Renal pelvis (tissue), 4 donors: Measurements from ENCODE around the gene CST3. TPM values are rescaled to one million over a fixed set of nuclear protein-coding genes. Genes with fewer than 3 reads are reported as not detected.
"Not testable (repeated sequence)": the region's sequence is repeated elsewhere in the genome, so short reads cannot be mapped to it uniquely, and the experiment has no call there.

Source experiments
- DNase-seq: peaks from one replicate; pipeline ENCODE4 v3.0.0-alpha.2; 2013
- polyA plus RNA-seq, 3 donors: library from polyadenylated mRNA; unstranded; fragments of 120-200 nt; gene quantifications; one replicate each; pipeline ENCODE4 v1.2.1, GENCODE V29; 2013; ENCODE audit not compliant: insufficient read length in 3 of 3

CST3 gene
- polyA plus RNA-seq, 3 donors: 149 to 208 (median 172) TPM

DNA sequence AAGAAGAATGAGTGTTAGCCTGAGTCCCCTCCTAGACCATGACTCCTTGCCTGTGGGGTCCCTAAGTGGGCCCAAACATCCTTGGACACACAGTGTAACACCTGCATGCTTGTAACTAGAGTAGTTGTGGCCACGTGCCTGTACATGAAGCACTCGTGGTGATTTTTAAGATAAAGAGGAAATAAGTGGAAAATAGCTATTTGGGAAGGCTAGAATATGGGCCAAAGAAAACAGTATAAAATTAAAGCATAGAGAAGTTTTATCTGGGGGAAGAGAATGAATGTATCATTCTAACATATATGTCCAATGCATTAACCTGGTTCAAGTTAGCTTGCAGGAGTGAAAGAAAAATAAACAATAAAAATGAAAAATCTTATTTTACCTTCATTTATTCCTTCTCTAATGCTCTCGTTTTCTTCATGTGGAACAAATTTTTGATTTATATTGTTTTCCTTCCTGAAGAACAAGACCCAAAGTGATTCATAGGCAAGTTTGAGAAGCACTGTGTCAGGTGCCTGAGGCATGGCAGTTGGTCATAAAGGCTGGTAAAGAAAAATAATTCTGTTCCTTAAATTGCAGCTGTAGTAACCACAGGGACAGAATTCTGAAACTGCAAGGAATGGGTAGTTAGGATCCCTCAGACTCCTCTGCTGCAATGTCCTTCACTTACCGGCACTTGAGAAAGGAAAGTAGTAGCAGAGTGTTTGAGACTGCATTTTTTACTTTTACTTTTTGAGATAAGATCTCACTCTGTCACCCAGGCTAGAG, 8.5 kb upstream of the CST3 start:
- no peak for DNase-seq

- DNase-seq: no peak
Observed at GRCh38 chr20:23645575-23645974, 7.8 kb upstream of the CST3 start.

- DNase-seq: no peak
Observed at GRCh38 chr20:23644164-23644563, 6.4 kb upstream of the CST3 start.

DNA sequence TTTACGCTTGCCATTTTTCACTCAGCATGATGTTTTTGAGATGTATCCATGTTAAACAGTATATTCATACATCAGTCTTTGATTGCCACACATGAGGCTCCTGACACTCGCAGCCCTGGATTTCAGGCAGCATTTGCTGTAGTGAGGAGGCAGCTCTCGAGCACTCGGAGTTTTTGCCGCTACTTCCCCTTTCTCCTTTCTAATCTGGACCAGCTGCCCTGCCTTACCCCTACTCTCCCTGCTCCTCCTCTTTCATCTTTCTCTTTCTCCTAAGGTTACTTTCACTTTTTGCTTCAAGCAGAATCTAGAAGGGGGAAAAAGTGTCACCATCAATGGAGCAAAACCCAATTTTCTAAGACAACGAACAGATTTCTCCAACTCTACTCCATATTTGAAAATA, 5.9 kb upstream of the CST3 start:
- no peak for DNase-seq

- DNase-seq: no peak
Observed at GRCh38 chr20:23641936-23642751, 4.4 kb upstream of the CST3 start.

GRCh38 chr20:23640671-23641667, 3.2 kb upstream of the CST3 start:
- DNase-seq: no peak

DNA sequence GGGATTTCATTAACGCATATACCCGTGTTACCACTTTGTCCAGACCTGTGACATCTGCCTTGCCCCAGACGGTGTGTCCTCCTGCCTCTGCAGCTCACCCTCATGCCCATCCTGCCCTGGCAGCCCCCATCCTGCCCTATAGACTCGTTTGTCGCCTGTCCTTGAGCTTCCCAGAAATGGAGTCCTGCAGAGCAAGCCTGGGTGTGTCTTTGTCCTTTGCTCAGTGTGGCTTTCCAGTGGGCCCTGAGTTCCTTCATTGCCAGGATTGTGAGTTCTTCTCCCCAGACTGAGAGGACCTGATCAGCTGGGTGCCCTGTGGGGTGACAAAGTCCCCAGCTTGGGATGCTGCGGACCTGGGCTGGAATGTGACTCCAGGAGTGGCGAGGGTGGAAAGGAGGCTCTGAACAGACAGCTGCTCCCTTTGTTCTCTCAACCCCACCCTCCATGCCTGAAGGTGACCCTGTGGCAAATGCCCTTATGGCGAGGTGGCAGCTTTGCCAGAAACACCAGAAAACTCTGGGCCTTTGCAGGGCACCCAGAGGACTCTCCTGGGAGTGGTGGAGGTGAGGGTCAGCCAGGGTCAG, 2.4 kb upstream of the CST3 start:
- no peak for DNase-seq

DNA sequence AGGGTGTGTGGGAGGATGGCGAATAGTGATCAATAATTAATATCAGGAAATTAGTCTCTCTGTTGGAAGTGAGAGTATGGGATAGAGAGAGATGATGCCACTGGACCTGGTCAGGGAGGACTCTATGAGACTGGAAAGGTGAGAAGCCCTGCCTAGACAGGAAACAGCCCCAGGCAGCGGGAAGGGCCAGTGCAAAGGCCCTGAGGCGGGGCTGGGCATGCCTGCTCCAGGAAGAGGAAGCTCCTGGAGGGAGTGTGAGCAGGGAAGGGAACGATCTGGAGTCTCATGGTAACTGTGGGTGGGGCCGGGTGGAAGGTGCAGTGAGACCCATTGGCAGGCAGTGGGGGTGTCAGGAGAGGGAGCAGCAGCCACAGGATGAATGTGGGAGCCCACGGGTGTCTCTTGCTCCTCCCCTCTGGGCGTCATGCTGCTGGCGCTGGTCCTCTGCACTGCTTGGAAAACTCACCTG, 1.8 kb upstream of the CST3 start:
- DNase-seq: no peak

DNA sequence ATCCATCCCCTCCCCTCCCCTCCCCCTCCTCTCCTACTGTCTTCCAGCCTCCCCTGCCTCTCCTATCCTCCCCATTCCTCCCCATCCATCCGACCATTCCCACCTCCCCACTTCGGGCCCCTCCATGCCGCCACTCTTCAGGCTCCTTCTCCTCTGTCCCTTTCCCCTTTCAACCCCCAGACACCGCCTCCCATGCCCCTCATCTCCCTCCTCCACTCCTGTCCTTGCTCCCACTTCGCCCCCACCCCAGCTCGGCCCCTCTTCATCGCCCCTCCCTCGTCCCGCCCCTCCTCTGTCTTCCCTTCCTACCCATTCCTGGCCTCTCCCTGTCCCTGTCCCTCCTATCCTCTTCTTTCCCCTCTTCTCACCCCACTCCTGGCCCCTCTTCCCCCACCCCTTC, 554 bp upstream of the CST3 start:
- no peak for DNase-seq

GRCh38 chr20:23636908-23637281, 860 bp downstream of the CST3 start:
- DNase-seq: no peak

- no peak for DNase-seq
Observed at GRCh38 chr20:23636182-23636907, 1.4 kb downstream of the CST3 start.

DNA sequence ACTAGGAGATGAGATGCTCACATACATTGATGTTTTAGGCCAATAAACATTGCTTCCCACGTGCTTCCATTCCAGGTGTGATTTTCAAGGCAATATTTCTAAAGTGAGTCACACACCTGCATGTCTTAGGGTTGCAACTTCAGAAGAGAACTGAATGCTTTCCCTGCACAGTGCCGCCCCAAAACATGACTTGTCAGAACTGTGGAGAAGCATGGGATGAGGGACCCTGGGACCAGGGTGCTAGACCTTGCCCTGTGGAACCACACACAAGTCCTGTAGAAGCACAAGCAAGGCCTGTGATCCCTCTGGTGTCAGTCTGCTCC, 2.0 kb downstream of the CST3 start:
- DNase-seq: not testable (repeated sequence)

GRCh38 chr20:23634985-23635767, 2.6 kb downstream of the CST3 start:
- DNase-seq: no peak

- DNase-seq: no peak
Observed at GRCh38 chr20:23634044-23634801, 3.5 kb downstream of the CST3 start.

GRCh38 chr20:23632711-23633573, 4.8 kb downstream of the CST3 start:
- no peak for DNase-seq

DNA sequence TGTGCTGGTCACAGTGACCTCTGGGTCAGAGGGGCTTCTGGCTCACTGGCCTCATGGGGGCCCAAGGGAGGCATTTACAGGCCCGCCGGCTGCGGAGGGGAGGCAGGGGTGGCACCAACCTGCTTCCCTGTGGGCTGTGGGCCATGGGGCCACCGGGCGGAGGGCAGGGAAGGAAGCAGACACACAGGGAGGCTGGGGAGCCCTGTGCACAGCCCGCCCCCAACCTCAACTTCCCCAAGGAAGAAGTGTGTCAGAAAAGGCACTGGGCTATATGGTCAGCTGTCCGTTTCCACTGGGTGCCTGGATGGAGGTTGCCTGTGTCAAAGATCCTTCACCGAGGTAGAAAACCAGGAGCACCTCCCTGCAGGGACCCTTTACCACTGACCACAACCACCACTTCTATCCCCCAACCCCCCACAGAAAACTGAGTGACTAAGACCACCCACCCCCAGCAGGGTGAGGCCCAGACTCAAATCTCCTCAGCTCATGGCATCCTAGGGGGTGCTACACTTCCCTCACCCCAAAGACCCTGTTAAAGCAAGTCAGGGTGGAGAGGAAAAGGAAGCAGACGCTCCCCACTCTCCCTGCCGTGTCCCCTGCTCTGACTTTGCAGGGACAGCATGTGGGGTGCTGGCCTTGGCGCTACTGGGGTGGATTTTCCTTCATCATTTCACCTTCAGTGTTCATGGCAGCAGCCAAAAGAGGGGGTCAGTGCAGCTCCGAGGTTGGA, 5.6 kb downstream of the CST3 start:
- no peak for DNase-seq

GRCh38 chr20:23631226-23631822, 6.4 kb downstream of the CST3 start:
- DNase-seq: no peak
